K562 (cell line): ENCODE data around the gene TNFRSF18. TPM values are rescaled to one million over a fixed set of nuclear protein-coding genes. Genes with fewer than 3 reads are reported as not detected.

Experiments
- BRD9 ChIP-seq: fragments of 450-650 bp; IDR thresholded peaks from 2 replicates; pipeline ENCODE4 v1.6.1; 2018; ENCODE audit warnings: low read depth; ENCODE audit not compliant: partially characterized antibody
- CREB1 ChIP-seq, 2 experiments: sonication (generic) in 1 of 2; formaldehyde crosslinking in 1 of 2; IDR thresholded peaks; 2 replicates each; pipeline versions ENCODE4 v1.6.1 to v1.8.0; 2012 to 2022; ENCODE audit warnings: inconsistent platforms in 1 of 2, mild to moderate bottlenecking in 1 of 2, missing genetic modification reagents in 1 of 2, moderate library complexity in 1 of 2
- DACH1 ChIP-seq: fragments of 450-650 bp; IDR thresholded peaks from 2 replicates; pipeline ENCODE4 v1.6.1; 2018; ENCODE audit not compliant: partially characterized antibody
- FOXJ2 ChIP-seq: fragments of 200-800 bp; sonication (Bioruptor generic); IDR thresholded peaks from 2 replicates; pipeline ENCODE4 v1.6.1; 2016; ENCODE audit warnings: missing genetic modification characterization, missing compliant biosample characterization
- HSF4 ChIP-seq: fragments of 250-450 bp; sonication (Bioruptor Pico); IDR thresholded peaks from 2 replicates; pipeline ENCODE4 v2.1.2; 2022; ENCODE audit warnings: mild to moderate bottlenecking, moderate library complexity, borderline replicate concordance
- ILF3 ChIP-seq: fragments of 450-650 bp; IDR thresholded peaks from 2 replicates; pipeline ENCODE4 v1.6.1; 2018; ENCODE audit warnings: antibody characterized with exemption, mild to moderate bottlenecking, moderate library complexity, borderline replicate concordance
- MAZ ChIP-seq, 2 experiments: fragments of 450-650 bp in 1 of 2; sonication (generic) in 1 of 2; formaldehyde crosslinking; IDR thresholded peaks in 1 of 2; conservative IDR thresholded peaks in 1 of 2; 2 replicates each; pipeline versions ENCODE4 v1.4.0 to v1.5.0; 2020; ENCODE audit warnings: mild to moderate bottlenecking in 1 of 2, missing genetic modification reagents in 1 of 2
- MXI1 ChIP-seq: IDR thresholded peaks from 2 replicates; pipeline ENCODE4 v1.6.1; 2011; ENCODE audit warnings: low read depth, mild to moderate bottlenecking, improper control_type of control experiment, low read length
- MYC ChIP-seq, 2 experiments: fragments of 250-450 bp in 1 of 2; sonication (Bioruptor Pico) in 1 of 2; IDR thresholded peaks; 2 replicates each; pipeline versions ENCODE4 v1.5.1 to v1.6.1; 2012 to 2021; ENCODE audit warnings: low read depth in 2 of 2, borderline replicate concordance in 1 of 2, improper control_type of control experiment in 1 of 2, low read length in 1 of 2, mild to moderate bottlenecking in 1 of 2, moderate library complexity in 1 of 2
- NR2F6 ChIP-seq: fragments of 450-650 bp; formaldehyde crosslinking; IDR thresholded peaks from 2 replicates; pipeline ENCODE4 v1.4.0; 2020; ENCODE audit warnings: mild to moderate bottlenecking
- NR3C1 ChIP-seq: sonication (generic); formaldehyde crosslinking; IDR thresholded peaks from 2 replicates; pipeline ENCODE4 v1.8.1; 2022; ENCODE audit warnings: missing genetic modification reagents
- TAF7 ChIP-seq: fragments of 450-650 bp; IDR thresholded peaks from 2 replicates; pipeline ENCODE4 v1.6.1; 2016; ENCODE audit warnings: missing genetic modification characterization, missing compliant biosample characterization
- TRIM28 ChIP-seq: fragments of 450-650 bp; IDR thresholded peaks from 2 replicates; pipeline ENCODE4 v1.6.1; 2017
- ZNF23 ChIP-seq: fragments of 250-450 bp; sonication (Bioruptor Pico); IDR thresholded peaks from 2 replicates; pipeline ENCODE4 v1.4.0; 2020; ENCODE audit warnings: mild to moderate bottlenecking
- ZNF512 ChIP-seq: IDR thresholded peaks from 2 replicates; pipeline ENCODE4 v1.6.1; 2016; ENCODE audit warnings: missing genetic modification characterization, missing compliant biosample characterization
- ZSCAN29 ChIP-seq: fragments of 450-650 bp; IDR thresholded peaks from 2 replicates; pipeline ENCODE4 v1.6.1; 2017
- ZSCAN32 ChIP-seq: fragments of 450-650 bp; formaldehyde crosslinking; IDR thresholded peaks from 2 replicates; pipeline ENCODE4 v1.4.0; 2020; ENCODE audit warnings: mild to moderate bottlenecking, moderate library complexity
- polyA plus RNA-seq, 8 experiments: library from polyadenylated mRNA; depleted of rRNA in 4 of 8; stranded (reverse) in 5 of 8; unstranded in 3 of 8; fragments of >200 nt; fragmentation: Nextera tagmentation in 2 of 8; fragmentation: Illumina TruSeq in 1 of 8; extraction: Ambion mirVana in 2 of 8; extraction: Trizol in 1 of 8; gene quantifications; 2 replicates each; pipeline versions ENCODE4 v1.2.1 to v1.2.3, GENCODE V29; 2011 to 2014; ENCODE audit warnings: inconsistent platforms in 1 of 8, missing spikeins in 1 of 8
- total RNA-seq, 7 experiments: library from RNA; depleted of rRNA in 6 of 7; stranded (reverse); fragments of >200 nt in 6 of 7; fragmentation: Illumina TruSeq in 2 of 7; extraction: Trizol in 2 of 7; gene quantifications; 2 replicates each; pipeline versions ENCODE4 v1.2.1 to v1.2.3, GENCODE V29; 2011 to 2021; ENCODE audit warnings: low replicate concordance in 1 of 7
- TF ChIP-seq, protein P1 (sequence below): sonication (generic); formaldehyde crosslinking; IDR thresholded peaks from 2 replicates; pipeline ENCODE4 v1.8.1; 2023; ENCODE audit warnings: mild to moderate bottlenecking, missing genetic modification reagents
- TF ChIP-seq, protein P2 (sequence below): fragments of 450-650 bp; IDR thresholded peaks from 2 replicates; pipeline ENCODE4 v1.6.1; 2016; ENCODE audit warnings: mild to moderate bottlenecking

The TNFRSF18 gene
- total and polyA plus RNA-seq, 9 of the 15 experiments (the other 6 are each of a cell fraction or from before 2014, with no cell fraction given), result 0.24 to 0.27 TPM; not detected in 7

DNA sequence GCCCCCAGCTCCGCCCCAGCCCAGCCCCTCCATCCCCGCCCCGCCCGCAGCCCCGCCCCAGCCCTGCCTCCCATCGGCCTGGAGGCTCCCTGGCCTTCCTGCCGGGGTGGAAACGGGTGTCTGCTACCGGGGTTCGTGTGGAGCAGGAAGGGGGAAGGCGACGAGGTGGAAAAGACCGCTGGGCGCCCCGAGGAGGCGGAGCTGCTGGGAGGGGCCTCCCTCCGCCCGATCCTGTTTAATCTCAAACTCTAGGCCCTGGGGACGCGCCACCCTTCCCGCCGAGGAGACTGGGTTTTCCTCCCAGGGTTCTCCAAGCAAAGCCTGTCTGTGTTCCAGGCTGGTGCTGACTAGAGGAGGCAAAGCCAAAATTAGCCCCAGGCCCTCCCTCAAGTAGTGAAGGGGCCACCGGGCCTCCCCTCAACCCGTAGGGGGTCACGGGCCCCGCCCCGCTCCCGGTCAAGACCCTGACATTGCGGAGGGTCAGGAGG lies 48.9 kb downstream of the TNFRSF18 start (continued):
- TF ChIP-seq, protein P1, sequence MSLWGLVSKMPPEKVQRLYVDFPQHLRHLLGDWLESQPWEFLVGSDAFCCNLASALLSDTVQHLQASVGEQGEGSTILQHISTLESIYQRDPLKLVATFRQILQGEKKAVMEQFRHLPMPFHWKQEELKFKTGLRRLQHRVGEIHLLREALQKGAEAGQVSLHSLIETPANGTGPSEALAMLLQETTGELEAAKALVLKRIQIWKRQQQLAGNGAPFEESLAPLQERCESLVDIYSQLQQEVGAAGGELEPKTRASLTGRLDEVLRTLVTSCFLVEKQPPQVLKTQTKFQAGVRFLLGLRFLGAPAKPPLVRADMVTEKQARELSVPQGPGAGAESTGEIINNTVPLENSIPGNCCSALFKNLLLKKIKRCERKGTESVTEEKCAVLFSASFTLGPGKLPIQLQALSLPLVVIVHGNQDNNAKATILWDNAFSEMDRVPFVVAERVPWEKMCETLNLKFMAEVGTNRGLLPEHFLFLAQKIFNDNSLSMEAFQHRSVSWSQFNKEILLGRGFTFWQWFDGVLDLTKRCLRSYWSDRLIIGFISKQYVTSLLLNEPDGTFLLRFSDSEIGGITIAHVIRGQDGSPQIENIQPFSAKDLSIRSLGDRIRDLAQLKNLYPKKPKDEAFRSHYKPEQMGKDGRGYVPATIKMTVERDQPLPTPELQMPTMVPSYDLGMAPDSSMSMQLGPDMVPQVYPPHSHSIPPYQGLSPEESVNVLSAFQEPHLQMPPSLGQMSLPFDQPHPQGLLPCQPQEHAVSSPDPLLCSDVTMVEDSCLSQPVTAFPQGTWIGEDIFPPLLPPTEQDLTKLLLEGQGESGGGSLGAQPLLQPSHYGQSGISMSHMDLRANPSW, result no peak
- TF ChIP-seq NR2F6 (CRISPR knock-in tag), result 0 out of 2 replicates have a peak, but pooled peaks have one; percentile 13
- TF ChIP-seq ZNF23 (CRISPR knock-in tag), result no peak
- TF ChIP-seq MAZ (CRISPR knock-in tag; conservative IDR thresholded peaks at IDR 0.05 in 1 of 2, IDR thresholded peaks at IDR 0.05 in 1 of 2), result peak in 1 of 2 experiments; percentile 72
- no peak for TF ChIP-seq ZNF512 (tag)
- TF ChIP-seq CREB1 (IDR thresholded peaks at IDR 0.05), result no peak
- TF ChIP-seq CREB1 (CRISPR knock-in tag; IDR thresholded peaks at IDR 0.05), result 0 out of 2 replicates have a peak, but pooled peaks have one; percentile 57
- TF ChIP-seq NR3C1 (CRISPR knock-in tag), result no peak
- TF ChIP-seq MXI1, result no peak
- peak; percentile 60; the same call in 1 of the 2 replicates for TF ChIP-seq TAF7 (tag)
- no peak for TF ChIP-seq ZSCAN32
- TF ChIP-seq BRD9, result peak; percentile 41
- TF ChIP-seq ZSCAN29, result no peak
- no peak for TF ChIP-seq TRIM28
- TF ChIP-seq, protein P2, sequence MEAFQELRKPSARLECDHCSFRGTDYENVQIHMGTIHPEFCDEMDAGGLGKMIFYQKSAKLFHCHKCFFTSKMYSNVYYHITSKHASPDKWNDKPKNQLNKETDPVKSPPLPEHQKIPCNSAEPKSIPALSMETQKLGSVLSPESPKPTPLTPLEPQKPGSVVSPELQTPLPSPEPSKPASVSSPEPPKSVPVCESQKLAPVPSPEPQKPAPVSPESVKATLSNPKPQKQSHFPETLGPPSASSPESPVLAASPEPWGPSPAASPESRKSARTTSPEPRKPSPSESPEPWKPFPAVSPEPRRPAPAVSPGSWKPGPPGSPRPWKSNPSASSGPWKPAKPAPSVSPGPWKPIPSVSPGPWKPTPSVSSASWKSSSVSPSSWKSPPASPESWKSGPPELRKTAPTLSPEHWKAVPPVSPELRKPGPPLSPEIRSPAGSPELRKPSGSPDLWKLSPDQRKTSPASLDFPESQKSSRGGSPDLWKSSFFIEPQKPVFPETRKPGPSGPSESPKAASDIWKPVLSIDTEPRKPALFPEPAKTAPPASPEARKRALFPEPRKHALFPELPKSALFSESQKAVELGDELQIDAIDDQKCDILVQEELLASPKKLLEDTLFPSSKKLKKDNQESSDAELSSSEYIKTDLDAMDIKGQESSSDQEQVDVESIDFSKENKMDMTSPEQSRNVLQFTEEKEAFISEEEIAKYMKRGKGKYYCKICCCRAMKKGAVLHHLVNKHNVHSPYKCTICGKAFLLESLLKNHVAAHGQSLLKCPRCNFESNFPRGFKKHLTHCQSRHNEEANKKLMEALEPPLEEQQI, result no peak
- TF ChIP-seq DACH1, result no peak
- TF ChIP-seq FOXJ2 (tag), result no peak
- peak; percentile 63; the same call in 1 of the 2 replicates for TF ChIP-seq MYC (IDR thresholded peaks at IDR 0.05; ENCODE audit: low read depth, low read length)
- no peak for TF ChIP-seq MYC (CRISPR knock-in tag; IDR thresholded peaks at IDR 0.05; ENCODE audit: borderline replicate concordance, low read depth)
- TF ChIP-seq ILF3, result no peak; the same call in 1 of the 2 replicates
- TF ChIP-seq HSF4, result no peak
